Measurements from ENCODE around the gene ZIC1.

GRCh38 chr3:147458995-147459704 is 50.0 kb downstream of the ZIC1 start:
- TF ChIP-seq YY1 (IDR thresholded peaks at IDR 0.05; ENCODE audit: insufficient read depth, insufficient read length) (no peak), SUZ12 (IDR thresholded peaks at IDR 0.05; ENCODE audit: extremely low read depth, insufficient read depth, insufficient read length) (no peak), ZNF274 (IDR thresholded peaks at IDR 0.05; ENCODE audit: low read depth, low read length) (no peak)

Data from NT2/D1 (cell line).